Mucosa of descending colon (tissue), 3 donors: Measurements from ENCODE around the gene AKAP1. TPM values are rescaled to one million over a fixed set of nuclear protein-coding genes. Genes with fewer than 3 reads are reported as not detected.

Experiments used
- ATAC-seq: fragments of 200-7000 bp; cut with Tn5 transposase; one replicate; pipeline ENCODE4 v1.9.1; 2020; ENCODE audit warnings: mild to moderate bottlenecking, moderate library complexity
- DNase-seq, 3 donors: peaks; one replicate each; pipeline ENCODE4 v3.0.0-alpha.2; 2020
- H3K36me3 ChIP-seq: fragments of 200-600 bp; one replicate; pipeline ENCODE4 v1.8.0; 2021; ENCODE audit warnings: low read depth, mild to moderate bottlenecking
- H3K4me1 ChIP-seq: fragments of 200-600 bp; one replicate; pipeline ENCODE4 v1.8.0; 2021; ENCODE audit warnings: low read depth, mild to moderate bottlenecking
- H3K4me3 ChIP-seq: fragments of 200-600 bp; one replicate; pipeline ENCODE4 v1.8.0; 2021; ENCODE audit warnings: mild to moderate bottlenecking
- H3K9me3 ChIP-seq: fragments of 200-600 bp; one replicate; pipeline ENCODE4 v1.8.0; 2021; ENCODE audit warnings: mild to moderate bottlenecking
- CTCF ChIP-seq: fragments of 200-600 bp; IDR thresholded peaks from one replicate; pipeline ENCODE4 v1.8.0; 2022; ENCODE audit warnings: antibody characterized with exemption, mild to moderate bottlenecking
- intact Hi-C, 2 donors: fragments of 100-400 bp; cut with DNase I in 1 of 2; cut with micrococcal nuclease in 1 of 2; formaldehyde crosslinking; loops; one replicate each; pipeline versions ENCODE4 v1.11.0 to v1.11.1; 2022; cut with DNase I, micrococcal nuclease
- total RNA-seq, 3 donors: library from RNA; stranded (reverse); fragmentation: NEBNext Ultra II Directional in 2 of 3; extraction: Animal tissue kit (Norgen Biotek cat#: 25700) in 2 of 3; gene quantifications; one replicate each; pipeline versions ENCODE4 v1.2.1 to v1.2.4, GENCODE V29; 2021 to 2023
- donor health status: DM: no; HTN: no; CAD: no; lungs with moderate emphysema.
- donor health status: DM: no; HTN: no; CAD: no.
- donor health status: DM: no; HTN: yes; CAD: no.

AKAP1 gene
- total RNA-seq, 3 donors from 2014 or later: 131 to 194 (median 155) TPM

GRCh38 chr17:57170866-57171265, 85.8 kb downstream of the AKAP1 start:
- Histone ChIP-seq H3K4me1 (no peaks in the 10 kb centered on the region), H3K9me3 (no peaks in the 10 kb centered on the region), H3K36me3 (no peaks in the 10 kb centered on the region), H3K4me3 (no peak overlapping the region)
- intact Hi-C loops: no loop called here
- ATAC-seq: no peak
- no peak for TF ChIP-seq CTCF
- no peak for DNase-seq

Other genes starting within 250 kb of the AKAP1 start
- 100 to 1,000 TPM in 2 of 3 donors, 10 to 100 TPM in 1; 76.1 to 130 (median 115) TPM for gene TRIM25, start 171.2 kb upstream of the AKAP1 start, total RNA-seq
- 10 to 100 TPM; 12.7 to 15.3 (median 14.1) TPM for gene COIL, start 124.2 kb upstream of the AKAP1 start, total RNA-seq
- 10 to 100 TPM; 10.3 to 74.2 (median 27.7) TPM for gene SCPEP1, start 107.1 kb upstream of the AKAP1 start, total RNA-seq
- gene MSI2, start 171.3 kb downstream of the AKAP1 start, total RNA-seq: 10 to 100 TPM; 60.0 to 72.6 (median 65.7) TPM